HG02759 (cell line): ENCODE data around the gene GPR176.

Experiments
- ATAC-seq: cut with Tn5 transposase; IDR thresholded peaks from one replicate; pipeline ENCODE4 v1.9.1; 2021; ENCODE audit warnings: mild to moderate bottlenecking, moderate library complexity; ENCODE audit not compliant: unreplicated experiment

Gene GPR176, protein sequence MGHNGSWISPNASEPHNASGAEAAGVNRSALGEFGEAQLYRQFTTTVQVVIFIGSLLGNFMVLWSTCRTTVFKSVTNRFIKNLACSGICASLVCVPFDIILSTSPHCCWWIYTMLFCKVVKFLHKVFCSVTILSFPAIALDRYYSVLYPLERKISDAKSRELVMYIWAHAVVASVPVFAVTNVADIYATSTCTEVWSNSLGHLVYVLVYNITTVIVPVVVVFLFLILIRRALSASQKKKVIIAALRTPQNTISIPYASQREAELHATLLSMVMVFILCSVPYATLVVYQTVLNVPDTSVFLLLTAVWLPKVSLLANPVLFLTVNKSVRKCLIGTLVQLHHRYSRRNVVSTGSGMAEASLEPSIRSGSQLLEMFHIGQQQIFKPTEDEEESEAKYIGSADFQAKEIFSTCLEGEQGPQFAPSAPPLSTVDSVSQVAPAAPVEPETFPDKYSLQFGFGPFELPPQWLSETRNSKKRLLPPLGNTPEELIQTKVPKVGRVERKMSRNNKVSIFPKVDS

DNA sequence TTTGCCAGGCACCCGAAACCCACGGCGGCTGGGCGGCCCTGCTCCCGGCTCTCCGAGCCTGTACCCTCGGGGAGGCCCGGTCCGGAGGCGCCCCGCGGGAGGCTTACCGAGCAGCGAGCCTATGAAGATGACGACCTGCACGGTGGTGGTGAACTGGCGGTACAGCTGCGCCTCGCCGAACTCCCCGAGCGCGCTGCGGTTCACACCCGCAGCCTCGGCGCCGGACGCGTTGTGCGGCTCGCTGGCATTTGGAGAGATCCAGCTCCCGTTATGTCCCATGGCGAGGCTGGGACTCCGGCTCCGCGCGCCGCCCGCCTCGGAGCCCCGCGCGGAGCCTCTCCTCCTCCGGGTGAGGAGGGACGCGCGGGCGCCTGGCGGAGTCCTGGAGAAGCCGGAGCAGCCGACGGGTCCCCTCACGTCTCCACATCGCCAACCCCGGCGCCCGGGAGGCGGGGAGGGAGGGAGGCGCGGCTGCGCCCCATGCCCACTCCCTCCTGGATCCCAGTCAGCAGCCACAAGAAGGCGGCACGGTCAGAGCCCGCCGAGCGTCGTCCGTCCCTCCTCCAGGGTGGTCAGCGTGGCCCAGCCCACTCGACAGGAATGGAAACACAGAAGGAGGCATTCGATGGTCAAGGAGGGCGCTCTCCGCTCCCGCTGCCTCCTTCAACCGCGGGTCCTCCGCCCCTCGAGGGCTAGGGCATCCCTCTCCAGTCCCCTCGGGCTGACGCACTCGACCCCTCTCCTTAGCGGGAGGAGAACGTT is at the start of gene GPR176:
Gene GPR176, minus strand, starts transcription at position 519 of the 762 bp plus-strand sequence. Its CDS starts 240 bp downstream, at position 279.
- peak; percentile 10 for ATAC-seq

DNA sequence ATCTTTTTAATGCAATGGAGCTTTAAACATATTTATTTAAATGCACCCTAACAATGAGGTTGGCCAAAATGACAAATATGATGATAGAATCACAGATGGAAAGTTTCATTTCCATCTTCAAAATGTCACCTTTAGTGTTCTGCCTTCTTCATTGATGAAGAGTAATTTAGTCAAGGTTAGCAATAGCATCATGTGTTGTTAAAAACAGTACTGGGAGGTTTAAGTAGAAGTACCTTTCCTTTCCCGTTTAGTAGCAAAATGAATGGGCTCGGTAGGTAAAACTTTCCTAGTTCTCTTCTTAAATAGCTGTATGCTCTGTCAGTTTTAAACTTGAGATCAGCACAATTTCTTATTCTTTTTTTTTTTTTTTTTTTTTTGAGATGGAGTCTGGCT is 48.9 kb upstream of the GPR176 start:
- no peak for ATAC-seq

DNA sequence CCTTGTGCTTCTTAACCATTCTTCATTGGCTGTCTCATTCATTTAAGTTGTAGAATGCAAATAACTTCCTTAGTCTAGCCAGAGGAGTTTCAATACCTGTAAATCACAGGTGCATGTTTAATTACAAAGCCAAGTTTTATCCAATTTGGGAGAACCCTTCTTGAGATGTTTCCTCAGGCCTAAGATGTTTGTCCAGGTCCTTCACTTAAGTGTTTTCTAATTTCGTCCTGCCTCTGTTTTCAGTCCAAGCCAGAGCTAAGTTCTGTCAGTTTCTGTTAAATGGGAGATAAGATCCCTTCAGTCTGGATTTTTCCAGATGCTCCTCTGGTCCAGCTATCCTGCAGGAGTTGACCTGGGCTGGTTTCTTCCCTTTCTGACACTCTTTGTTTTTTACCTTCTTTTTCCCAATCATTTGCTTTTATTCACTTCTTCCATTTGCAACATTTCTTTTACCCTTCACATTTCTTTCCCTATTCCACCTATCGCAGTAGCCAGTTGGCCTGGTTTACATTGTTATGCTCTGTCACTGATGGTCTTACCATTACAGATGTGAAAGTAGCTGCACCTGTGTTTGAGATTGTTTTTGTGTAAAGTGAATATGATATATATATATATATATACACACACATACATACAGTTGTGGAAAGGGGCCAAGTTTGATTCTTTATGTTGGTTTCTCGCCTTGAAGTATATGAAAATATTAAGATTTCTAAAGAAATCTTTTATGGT is 48.4 kb upstream of the GPR176 start:
- no peak for ATAC-seq

DNA sequence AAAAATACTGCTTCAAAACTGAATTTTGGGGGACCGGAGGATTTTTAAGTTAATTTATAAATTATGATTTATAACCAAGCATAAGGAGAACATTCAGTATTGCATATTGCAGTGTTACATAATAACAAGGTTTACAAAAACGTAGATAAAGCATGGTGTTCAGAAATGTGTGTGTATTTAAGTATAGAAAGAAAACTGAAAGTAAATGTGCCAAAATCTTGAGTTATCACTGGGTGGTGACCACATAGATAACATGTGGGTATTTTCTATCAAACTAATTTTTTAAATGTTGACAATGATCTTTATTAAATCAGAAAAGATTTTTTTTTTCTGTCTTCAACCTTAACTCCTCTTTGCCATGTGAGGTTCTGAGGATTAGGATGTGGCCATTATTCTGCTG is 46.5 kb upstream of the GPR176 start:
- ATAC-seq: no peak

DNA sequence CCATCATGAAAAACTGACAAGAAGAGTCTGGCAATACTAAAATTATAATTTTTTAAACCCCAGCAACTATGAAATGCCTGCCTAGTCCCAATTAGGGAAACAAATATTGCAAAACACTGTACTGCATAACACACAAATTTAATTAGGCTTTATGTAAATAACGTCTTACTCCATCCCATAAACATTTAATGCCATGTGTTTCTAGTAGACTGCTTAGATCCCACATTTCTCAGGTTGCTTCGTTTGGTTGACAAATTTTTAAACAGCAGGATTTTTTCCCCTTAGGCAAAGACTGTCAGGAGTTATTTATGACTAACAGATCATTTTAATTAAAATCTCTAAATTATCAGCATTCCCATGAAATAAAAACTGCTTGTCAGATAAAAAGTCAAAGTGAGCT is 43.7 kb upstream of the GPR176 start:
- no peak for ATAC-seq

DNA sequence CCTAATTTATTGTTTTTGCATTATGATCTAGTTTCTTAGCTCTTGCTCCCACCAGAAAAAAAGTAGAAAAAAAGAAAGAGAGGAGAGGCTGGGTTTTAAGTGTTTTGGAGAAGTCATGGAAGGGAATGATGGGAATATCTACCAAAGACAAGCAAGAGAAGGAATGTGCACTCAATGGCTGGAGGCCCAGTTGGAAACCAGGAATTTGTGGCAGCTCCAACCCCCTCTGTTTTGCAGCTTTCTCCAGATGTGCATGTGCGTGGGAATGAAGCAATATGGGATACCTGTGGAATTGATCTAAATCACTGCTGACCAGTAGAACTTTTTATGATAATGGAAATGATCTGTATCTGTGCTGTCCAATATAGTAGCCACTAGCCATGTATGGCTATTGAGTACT is 41.0 kb upstream of the GPR176 start:
- ATAC-seq: no peak

DNA sequence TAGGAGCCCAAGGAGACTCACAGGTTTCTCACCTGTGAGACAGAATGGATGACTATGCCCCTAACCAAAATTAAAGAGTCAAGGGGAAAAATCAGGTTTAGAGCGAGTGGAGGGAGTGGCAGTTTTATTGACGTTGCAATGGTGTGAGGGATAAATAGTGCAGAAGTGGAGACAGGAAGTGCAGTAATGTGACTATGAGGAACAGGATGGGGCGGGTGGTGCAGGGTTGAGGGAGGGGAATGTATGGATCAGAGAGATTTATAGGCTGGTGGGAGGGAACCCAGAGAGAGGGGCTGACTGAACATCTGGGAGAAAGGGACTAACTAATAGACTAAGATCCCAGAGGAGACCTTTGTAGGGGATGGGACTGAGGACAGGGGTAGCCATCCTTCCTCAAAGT is 40.3 kb upstream of the GPR176 start:
- ATAC-seq: no peak

DNA sequence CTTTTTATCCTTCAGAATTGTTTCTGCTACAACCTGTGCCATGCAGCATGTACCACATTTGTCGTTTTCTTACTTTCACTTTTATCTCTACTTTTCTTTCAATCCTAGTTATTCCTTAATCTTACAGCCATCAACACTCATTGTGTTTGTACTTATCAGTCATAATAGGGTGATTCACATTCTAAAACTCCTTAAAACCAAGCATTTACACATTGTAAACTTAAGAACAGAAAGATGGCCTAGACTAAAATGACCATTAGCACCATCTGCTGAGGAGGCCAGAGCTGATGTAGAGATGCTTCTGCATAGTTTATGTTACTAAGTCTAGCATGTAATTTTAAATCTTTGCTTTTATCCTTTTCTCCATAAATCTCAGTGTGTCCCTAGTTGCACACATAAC is 39.3 kb upstream of the GPR176 start:
- no peak for ATAC-seq

DNA sequence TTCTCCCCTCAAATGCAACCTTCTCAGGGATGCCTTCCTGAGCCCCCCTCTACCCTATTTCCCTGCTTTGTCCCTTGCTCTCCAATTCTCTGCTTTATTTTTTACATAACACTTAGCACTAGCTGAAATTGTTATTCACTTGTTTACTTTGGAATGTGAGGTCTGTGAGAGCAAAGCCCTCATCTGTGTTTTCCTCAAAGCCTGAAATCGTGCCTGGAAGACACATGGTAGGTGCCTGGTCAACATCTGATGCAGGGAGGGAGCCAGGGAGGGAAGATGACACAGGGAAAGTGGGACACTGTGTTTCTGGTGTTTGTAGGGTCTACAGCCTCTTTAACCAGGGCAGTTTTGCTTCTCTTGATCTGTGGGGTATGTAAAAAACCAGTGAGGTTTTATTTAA is 37.4 kb upstream of the GPR176 start:
- no peak for ATAC-seq

DNA sequence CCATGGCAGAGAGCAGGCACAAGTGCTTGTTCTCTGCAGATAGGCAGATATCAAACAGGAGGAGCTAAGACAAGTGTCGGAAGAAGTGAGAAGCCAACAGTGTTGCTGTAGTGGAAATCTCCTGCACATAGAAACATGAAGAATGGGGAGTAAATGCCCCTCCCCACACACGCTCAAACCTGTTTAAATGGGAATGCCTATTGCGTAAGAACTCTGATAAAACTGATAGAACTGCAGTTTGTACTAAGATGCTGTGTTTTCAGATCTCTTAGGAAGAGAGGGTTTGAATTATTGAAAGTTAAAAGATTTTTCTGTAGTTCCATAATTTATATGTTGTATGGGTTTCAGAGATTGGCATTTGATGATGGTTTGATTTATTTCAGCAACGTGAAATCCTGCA is 33.5 kb upstream of the GPR176 start:
- ATAC-seq: no peak

DNA sequence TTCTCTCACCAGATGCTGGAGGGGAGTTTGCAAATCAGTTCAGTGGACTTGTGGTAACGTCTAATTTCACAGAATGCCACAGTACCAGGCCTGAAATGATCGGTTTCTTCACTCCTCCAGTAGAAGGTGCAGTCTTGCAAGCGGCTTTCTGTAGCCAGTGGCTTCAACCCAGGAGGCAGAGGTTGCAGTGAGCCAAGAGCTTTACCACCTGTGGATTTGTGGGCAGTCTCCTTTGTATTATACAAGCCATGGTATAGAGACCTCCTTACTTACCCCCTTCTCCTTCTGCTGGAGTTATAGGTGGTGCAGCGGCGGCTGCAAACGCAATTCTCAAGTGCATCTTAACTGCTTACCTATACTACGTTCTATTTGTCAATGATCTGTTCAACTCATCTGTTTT is 31.5 kb upstream of the GPR176 start:
- no peak for ATAC-seq

DNA sequence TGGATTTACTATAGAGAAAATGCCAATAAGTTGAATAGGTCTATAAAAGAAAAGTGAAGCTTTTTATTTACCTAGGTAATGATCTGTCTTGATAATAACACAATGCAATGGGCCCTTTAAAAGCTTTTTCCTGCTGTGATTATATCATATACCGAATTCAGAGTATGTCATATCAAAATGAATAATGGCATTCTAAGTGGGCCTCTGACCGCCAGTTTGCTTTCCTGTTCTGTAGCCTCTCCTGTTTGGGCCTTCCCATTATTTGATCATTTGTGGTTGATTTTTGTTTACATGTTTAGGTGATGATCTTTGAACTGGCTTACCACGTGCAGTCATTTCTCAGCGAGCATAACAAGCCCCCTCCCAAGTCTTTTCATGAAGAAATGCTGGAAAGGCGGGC is 28.8 kb upstream of the GPR176 start:
- ATAC-seq: no peak

DNA sequence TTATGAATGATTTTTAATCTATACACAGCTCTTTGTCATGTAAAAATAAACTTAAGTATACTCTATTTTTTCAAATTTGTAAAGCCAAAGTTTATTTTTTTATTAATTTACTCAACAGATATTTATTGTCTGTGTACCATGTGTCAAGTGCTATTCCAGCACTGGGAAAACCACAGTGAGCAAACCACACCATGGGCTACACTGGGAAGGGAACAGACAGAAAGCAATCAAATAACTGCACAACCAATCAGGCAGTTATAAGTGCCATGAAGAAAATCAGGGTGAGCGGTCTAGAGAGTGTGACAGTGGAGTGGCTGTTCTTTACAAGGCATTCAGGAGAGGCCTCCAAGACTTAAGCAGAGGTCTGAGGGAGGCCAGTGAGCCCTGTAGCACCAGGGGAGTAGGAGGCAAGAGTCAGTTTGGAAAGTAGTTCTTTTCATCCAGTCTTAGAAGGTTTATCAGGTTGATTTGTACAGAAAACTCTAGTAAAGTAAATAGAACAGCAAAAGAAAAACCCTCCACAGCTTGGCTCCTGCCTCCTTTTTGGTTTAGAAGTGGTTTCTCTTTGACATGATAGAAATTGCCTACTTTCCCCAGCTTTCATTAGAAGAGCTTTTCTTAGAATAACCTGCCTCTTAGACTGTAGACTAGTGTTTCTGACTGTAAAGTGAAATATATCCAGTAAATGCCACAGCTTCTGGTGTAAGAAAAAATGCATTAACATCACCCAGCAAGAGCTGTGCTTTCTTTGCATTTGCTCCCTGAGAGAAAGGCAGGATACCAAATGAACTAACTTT is 27.5 kb upstream of the GPR176 start:
- ATAC-seq: no peak

DNA sequence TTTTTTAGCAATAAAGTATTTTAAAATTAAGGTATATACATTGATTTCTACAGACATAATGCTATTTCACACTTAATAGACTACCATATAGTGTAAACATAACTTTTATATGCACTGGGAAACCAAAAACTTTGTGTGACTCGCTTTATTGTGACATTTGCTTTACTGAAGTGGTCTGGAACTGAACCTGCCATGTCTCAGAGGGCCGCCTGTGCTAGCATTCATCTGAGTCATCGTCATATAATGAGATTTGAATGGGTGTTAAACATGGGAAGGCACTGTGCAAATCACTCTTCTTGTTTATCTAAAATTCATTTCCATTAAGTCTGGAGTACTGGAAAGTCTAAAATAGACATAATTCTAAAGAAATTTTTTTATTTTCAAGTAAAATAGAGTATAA is 26.8 kb upstream of the GPR176 start:
- no peak for ATAC-seq

DNA sequence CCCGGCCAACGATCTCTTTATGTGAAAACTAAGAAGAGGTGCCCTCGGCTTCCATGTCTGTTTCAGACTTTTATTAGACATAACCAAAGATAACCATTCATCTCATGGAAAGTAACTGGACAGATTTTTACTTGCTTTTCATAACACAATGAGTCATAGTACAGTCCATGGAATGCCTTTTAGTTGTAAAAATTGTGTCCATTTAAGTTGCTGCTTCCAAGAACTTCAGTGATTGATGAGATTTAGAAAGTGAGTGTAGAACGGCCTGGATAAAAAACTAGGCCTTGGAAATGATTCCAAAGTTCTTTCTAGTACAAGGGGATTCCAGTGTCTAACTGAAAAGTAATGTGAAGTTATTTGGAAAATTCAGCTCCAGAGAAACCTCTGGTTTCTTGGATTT is 24.7 kb upstream of the GPR176 start:
- no peak for ATAC-seq

DNA sequence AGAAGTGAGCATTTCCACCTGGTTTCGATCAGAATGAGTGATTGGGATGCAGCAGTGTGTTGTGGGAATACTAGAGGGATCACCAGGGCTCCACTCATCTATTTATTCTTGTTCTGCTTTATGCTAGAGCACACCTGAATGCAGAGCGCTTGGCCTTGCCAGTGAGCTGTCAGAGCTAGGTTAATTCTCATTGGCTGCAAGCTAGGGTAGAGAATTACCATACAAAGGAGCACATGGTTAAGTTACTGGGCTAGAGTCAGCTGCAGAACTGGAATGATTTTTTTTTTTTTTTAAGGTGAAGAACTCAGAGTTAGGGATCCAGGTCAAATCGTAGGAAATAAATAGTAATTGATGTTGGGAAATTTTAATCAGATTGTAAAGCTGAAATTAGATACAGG is 22.7 kb upstream of the GPR176 start:
- ATAC-seq: no peak

DNA sequence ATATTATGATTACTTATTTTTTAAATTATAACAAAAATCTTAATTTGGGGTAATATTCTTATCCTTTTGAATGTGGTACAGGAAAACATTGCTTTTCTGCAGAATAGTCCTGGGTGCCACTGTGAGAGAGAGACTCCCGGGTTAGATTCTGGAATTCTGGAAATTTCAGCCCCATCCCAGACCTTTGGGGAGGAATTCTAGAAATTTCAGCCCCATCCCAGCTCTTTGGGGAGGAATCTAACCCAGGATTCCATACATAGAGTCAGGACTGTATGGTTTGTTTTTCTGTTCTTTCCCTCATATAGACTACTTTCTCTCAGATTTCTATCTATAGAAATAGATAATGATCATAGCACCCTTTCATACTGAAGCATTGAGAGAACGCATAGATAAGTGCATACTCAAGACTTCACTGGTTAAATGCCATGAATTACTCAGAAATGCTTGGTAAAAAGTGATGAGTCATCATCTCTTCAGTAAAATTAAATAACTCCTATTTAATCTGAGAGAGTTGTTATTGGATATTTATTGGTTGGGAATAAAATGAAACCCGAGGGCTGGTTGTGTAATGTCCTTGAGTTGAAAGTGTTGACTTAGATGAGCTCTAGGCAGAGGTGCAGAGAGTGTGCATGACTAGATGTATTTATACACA is 22.2 kb upstream of the GPR176 start:
- no peak for ATAC-seq

DNA sequence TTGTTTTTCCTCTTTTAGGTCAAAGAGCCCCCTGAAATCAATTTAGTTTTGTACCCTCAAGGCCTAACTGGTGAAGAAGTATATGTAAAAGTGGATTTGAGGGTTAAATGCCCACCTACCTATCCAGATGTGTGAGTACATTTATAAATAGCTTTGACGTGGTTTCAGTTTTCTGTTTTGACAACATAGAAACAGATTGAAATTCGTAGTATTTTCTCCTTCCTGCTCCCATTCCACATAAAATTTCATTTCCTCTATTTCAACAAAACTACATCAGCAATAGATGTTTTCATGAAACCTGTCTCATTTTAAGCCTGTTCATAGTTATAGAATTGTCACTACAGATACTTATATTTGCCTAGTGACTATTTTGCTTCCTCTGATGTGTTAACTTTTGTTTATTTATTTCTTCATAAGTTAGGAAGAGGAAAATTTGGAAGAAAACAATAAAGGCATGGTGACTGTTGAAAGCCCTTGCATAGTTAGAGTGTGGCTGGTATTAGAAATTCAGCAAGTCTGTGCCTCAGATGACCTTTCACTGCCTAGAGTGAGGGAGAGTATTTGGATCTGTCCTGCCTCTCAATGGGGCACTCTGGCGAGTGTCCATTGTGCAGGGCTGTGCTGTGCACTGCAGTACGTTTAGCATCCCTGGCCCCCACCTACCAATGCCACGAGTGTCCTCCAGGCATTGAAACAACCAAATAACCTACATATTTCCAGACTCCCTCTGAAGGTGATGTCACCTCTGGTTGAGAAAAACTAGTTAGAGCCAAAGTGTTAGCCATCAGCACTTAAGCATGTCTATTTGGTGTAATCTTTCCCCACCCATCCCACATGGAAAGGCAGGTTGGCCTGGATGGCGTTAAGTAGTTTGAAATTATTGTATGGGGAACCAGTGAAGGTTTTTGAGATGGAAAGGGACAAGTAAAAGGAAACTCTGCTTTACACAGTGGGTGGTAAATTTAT is 19.7 kb upstream of the GPR176 start:
- no peak for ATAC-seq

DNA sequence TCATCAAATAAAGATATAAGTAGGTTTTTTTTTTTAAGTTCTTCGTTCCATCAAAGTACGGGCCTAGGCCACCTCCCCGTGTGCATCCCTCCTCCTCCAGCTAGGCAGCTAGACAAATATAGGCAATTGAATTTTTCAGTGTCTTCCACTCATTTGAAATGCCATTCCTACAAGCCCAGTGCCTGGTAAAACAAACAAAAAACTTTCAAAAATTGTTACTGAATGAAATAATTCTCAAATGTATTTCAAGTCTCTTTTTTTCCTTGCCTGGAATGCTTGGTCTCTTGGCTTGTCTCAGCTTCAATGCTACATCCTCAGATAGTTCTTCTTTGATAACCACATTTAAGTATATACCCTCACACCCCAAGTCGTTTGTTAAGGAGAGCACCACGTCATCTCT is 17.6 kb upstream of the GPR176 start:
- no peak for ATAC-seq
